Esophagus muscularis mucosa (tissue), 4 donors: ENCODE measurements around the gene CHI3L2. TPM values are rescaled to one million over a fixed set of nuclear protein-coding genes. Genes with fewer than 3 reads are reported as not detected.

ENCODE experiments used
- DNase-seq: peaks from one replicate; pipeline ENCODE4 v3.0.0-alpha.2; 2017; ENCODE audit errors: extremely low spot score
- H3K27ac ChIP-seq, 4 donors: fragments of 200-600 bp; sonication (generic); replicated peaks in 1 of 4; 1 replicate in 3 of 4; 2 replicates in 1 of 4; pipeline ENCODE4 v1.5.1; 2016 to 2019; ENCODE audit warnings: mild to moderate bottlenecking in 1 of 4
- H3K27me3 ChIP-seq, 4 donors: fragments of 200-600 bp; sonication (generic); one replicate each; pipeline versions ENCODE4 v1.5.1 to v1.6.0; 2016 to 2019
- H3K36me3 ChIP-seq, 4 donors: fragments of 200-600 bp; sonication (generic); one replicate each; pipeline ENCODE4 v1.5.1; 2016 to 2019
- H3K4me1 ChIP-seq, 4 donors: fragments of 200-600 bp; sonication (generic); one replicate each; pipeline ENCODE4 v1.5.1; 2016 to 2019
- H3K4me3 ChIP-seq, 4 donors: fragments of 200-600 bp; sonication (generic); 1 replicate in 2 of 4; 2 replicates in 2 of 4; pipeline ENCODE4 v1.5.1; 2016 to 2019; ENCODE audit warnings: mild to moderate bottlenecking in 4 of 4, moderate library complexity in 1 of 4
- H3K9me3 ChIP-seq, 4 donors: fragments of 200-600 bp; sonication (generic); 1 replicate in 3 of 4; 2 replicates in 1 of 4; pipeline ENCODE4 v1.5.1; 2016 to 2019
- EP300 ChIP-seq: sonication (generic); formaldehyde crosslinking; IDR thresholded peaks from one replicate; pipeline ENCODE4 v1.6.1; 2017; ENCODE audit warnings: antibody characterized with exemption
- POLR2A ChIP-seq: fragments of 450-650 bp; IDR thresholded peaks from one replicate; pipeline ENCODE4 v1.6.1; 2017; ENCODE audit warnings: antibody characterized with exemption, moderate library complexity, mild to moderate bottlenecking, low read depth
- POLR2AphosphoS5 ChIP-seq, 2 donors: sonication (generic); formaldehyde crosslinking; IDR thresholded peaks; one replicate each; pipeline ENCODE4 v1.6.1; 2017; ENCODE audit warnings: antibody characterized with exemption in 2 of 2
- WGBS: methylation state at CpG from one replicate; pipeline ENCODE4 v1.1.5; 2018; 5-methylcytosine and 5-hydroxymethylcytosine counted together
- intact Hi-C: fragments of 100-400 bp; cut with DNase I; formaldehyde crosslinking; loops from one replicate; pipeline ENCODE4 v1.15.1; 2023
- total RNA-seq, 4 donors: library from RNA; depleted of rRNA; stranded (reverse); fragments of >200 nt; gene quantifications; one replicate each; pipeline versions ENCODE4 v1.1.0 to v1.2.1, GENCODE V29; 2016
- TF ChIP-seq, protein P1 (sequence below), 3 experiments: fragments of 200-600 bp in 2 of 3; fragments of 450-650 bp in 1 of 3; sonication (generic) in 2 of 3; IDR thresholded peaks; one replicate each; pipeline ENCODE4 v1.5.1; 2017 to 2019; ENCODE audit warnings: antibody characterized with exemption in 3 of 3, mild to moderate bottlenecking in 2 of 3, moderate library complexity in 1 of 3

Gene CHI3L2
- total RNA-seq: 1 to 10 TPM in 2 of 4 donors, not detected in 2; 1.7 to 5.4 TPM

DNA sequence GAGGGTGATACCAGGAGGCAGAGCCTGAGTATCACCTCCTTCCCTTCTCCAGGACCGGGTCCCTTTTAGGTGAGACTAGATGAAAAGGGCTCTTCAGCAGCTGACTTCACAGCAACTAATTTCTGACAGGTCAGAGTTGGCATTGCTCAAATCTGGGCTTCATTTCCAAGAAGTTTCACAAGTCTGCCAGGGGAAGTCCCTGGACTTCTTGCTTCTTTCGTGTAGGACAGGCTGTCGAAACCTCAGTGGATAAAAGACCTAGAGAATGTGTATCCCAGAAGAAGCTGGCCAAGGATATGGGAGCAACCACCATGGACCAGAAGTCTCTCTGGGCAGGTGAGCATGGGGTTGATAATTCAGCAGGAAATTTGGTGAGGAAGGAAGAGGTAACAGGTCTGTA lies at the start of gene CHI3L2:
CHI3L2 (plus strand) TSS at position 280 of the 400 bp plus-strand sequence; CDS start at position 297, 17 bp downstream.
- intact Hi-C loops: loop anchor here (10.0 kb wide), 1 partner anchor 537 kb away; no protein-coding TSS in a partner anchor
- TF ChIP-seq POLR2A (no peak), POLR2AphosphoS5 (IDR thresholded peaks at IDR 0.05) (no peak), EP300 (no peak)
- TF ChIP-seq, protein P1, sequence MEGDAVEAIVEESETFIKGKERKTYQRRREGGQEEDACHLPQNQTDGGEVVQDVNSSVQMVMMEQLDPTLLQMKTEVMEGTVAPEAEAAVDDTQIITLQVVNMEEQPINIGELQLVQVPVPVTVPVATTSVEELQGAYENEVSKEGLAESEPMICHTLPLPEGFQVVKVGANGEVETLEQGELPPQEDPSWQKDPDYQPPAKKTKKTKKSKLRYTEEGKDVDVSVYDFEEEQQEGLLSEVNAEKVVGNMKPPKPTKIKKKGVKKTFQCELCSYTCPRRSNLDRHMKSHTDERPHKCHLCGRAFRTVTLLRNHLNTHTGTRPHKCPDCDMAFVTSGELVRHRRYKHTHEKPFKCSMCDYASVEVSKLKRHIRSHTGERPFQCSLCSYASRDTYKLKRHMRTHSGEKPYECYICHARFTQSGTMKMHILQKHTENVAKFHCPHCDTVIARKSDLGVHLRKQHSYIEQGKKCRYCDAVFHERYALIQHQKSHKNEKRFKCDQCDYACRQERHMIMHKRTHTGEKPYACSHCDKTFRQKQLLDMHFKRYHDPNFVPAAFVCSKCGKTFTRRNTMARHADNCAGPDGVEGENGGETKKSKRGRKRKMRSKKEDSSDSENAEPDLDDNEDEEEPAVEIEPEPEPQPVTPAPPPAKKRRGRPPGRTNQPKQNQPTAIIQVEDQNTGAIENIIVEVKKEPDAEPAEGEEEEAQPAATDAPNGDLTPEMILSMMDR (IDR thresholded peaks at IDR 0.05): no peak
- Histone ChIP-seq H3K27me3 (no peaks in the 10 kb centered on the region), H3K27ac (peak within 1 kb of the TSS in 1 of 4 donors; percentile 9), H3K4me3 (no peak within 1 kb of the TSS), H3K36me3 (no peaks in the 10 kb centered on the region), H3K4me1 (peaks cover 0 to 23% (median 10%) of the 10 kb centered on the region in 4 donors), H3K9me3 (no peaks in the 10 kb centered on the region)
- DNase-seq: no peak
- 75% methylated on average over 3 of the region's 3 CpGs for WGBS

- Histone ChIP-seq H3K27me3 (no peaks in the 10 kb centered on the region), H3K27ac (no peak overlapping the region), H3K4me1 (no peaks in the 10 kb centered on the region), H3K36me3 (peaks cover 21 to 70% (median 40%) of the 10 kb centered on the region in 4 donors), H3K4me3 (no peak overlapping the region), H3K9me3 (no peaks in the 10 kb centered on the region)
- no peak for TF ChIP-seq POLR2AphosphoS5 (IDR thresholded peaks at IDR 0.05)
- TF ChIP-seq, protein P1 (IDR thresholded peaks at IDR 0.05): no peak
- TF ChIP-seq POLR2A: no peak
- no peak for TF ChIP-seq EP300
- DNase-seq: no peak
- intact Hi-C loops: no loop called here
Measured at GRCh38 chr1:111179968-111180533, 47.5 kb upstream of the CHI3L2 start.

DNA sequence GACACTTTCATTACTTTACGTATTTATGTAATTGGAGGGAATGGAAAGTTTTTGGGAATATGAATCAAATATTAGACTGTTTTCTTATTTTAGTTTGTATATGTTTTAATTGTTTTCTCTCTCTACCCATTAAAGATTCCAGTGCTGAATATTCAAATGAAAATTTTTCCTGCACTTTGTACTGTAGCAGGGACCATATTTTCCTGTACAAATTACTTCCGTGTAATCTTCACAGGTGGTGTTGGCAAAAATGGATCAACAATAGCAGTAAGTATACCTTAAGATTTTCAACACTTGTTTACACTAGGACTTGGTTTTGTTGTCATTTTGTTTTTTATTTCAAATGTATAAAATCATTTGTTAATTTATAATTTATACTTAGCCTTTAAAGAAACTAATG lies 45.5 kb upstream of the CHI3L2 start:
- DNase-seq: no peak
- Histone ChIP-seq H3K36me3 (peaks cover 22 to 75% (median 45%) of the 10 kb centered on the region in 4 donors), H3K27ac (no peak overlapping the region), H3K27me3 (no peaks in the 10 kb centered on the region), H3K4me3 (no peak overlapping the region), H3K9me3 (no peaks in the 10 kb centered on the region), H3K4me1 (no peaks in the 10 kb centered on the region)
- WGBS: 97% methylated on average over 2 of the region's 2 CpGs
- TF ChIP-seq POLR2A (no peak), POLR2AphosphoS5 (IDR thresholded peaks at IDR 0.05) (no peak), EP300 (no peak)
- TF ChIP-seq, protein P1 (IDR thresholded peaks at IDR 0.05): no peak
- intact Hi-C loops: no loop called here

DNA sequence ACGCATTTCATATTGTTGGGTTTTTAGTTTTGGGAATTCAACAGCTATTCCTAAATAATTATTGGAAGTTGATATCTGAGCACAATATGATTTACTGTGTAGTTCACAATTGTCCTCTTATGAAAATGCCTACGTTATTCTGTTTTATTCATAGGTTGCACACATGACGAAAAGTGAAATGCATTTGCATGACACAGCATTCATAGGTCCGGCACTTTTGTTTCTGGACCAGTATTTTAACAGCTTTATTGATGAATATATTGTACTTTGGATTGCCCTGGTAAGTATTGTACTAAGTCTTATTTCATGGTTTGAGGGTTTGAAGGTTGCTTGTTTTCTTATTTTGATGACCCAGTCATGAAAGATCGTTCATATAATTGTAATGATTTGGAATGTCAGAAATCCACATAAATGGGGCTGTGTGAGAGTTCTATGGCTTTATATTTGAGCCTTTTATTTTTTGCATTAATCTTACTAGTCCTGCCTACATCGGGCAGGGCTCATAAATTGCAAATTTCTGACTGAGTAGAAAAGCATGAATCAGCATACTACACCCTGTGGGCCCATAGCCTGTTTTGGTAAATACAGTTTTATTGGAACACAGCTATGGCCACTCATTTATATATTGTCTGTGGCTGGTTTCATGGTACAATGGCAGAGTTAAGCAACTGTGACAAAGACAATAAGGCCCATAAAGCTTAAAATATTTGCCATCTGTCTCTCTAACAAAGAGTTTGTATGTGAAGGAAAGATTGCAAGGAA lies 44.0 kb upstream of the CHI3L2 start:
- Histone ChIP-seq H3K4me3 (no peak overlapping the region), H3K27me3 (no peaks in the 10 kb centered on the region), H3K9me3 (no peaks in the 10 kb centered on the region), H3K4me1 (no peaks in the 10 kb centered on the region), H3K36me3 (peaks cover 22 to 75% (median 54%) of the 10 kb centered on the region in 4 donors), H3K27ac (no peak overlapping the region)
- DNase-seq: no peak
- 90% methylated on average over 6 of the region's 6 CpGs for WGBS
- intact Hi-C loops: no loop called here
- TF ChIP-seq, protein P1 (IDR thresholded peaks at IDR 0.05): no peak
- TF ChIP-seq EP300 (no peak), POLR2A (no peak), POLR2AphosphoS5 (IDR thresholded peaks at IDR 0.05) (no peak)
